Skeletal muscle tissue (tissue), 4 donors: ENCODE measurements around the gene TIRAP. TPM values are rescaled to one million over a fixed set of nuclear protein-coding genes. Genes with fewer than 3 reads are reported as not detected.
"Not testable (repeated sequence)": the region's sequence is repeated elsewhere in the genome, so short reads cannot be mapped to it uniquely, and the experiment has no call there.

Source experiments
- H3K27ac ChIP-seq: one replicate; pipeline ENCODE4 v1.7.0; 2013; ENCODE audit warnings: mild to moderate bottlenecking, low read depth, low read length, inconsistent platforms
- H3K27me3 ChIP-seq, 3 donors: one replicate each; pipeline ENCODE4 v1.7.0; 2013; ENCODE audit warnings: low read length in 3 of 3; ENCODE audit not compliant: control insufficient read depth in 3 of 3, insufficient read depth in 3 of 3
- H3K36me3 ChIP-seq, 3 donors: one replicate each; pipeline ENCODE4 v1.7.0; 2013; ENCODE audit warnings: low read length in 3 of 3; ENCODE audit not compliant: control insufficient read depth in 3 of 3, insufficient read depth in 3 of 3
- H3K4me1 ChIP-seq, 3 donors: one replicate each; pipeline ENCODE4 v1.7.0; 2013; ENCODE audit warnings: low read length in 3 of 3, mild to moderate bottlenecking in 3 of 3; ENCODE audit not compliant: control insufficient read depth in 3 of 3, insufficient read depth in 3 of 3
- H3K4me3 ChIP-seq, 3 donors: one replicate each; pipeline ENCODE4 v1.7.0; 2013; ENCODE audit warnings: low read length in 3 of 3
- H3K9ac ChIP-seq, 3 donors: one replicate each; pipeline ENCODE4 v1.7.0; 2013; ENCODE audit warnings: low read length in 3 of 3, mild to moderate bottlenecking in 3 of 3, moderate library complexity in 2 of 3, low read depth in 1 of 3
- H3K9me3 ChIP-seq, 3 donors: one replicate each; pipeline ENCODE4 v1.7.0; 2013; ENCODE audit warnings: low read length in 3 of 3; ENCODE audit not compliant: control insufficient read depth in 3 of 3
- total RNA-seq: library from RNA; depleted of rRNA; stranded (reverse); fragments of >200 nt; gene quantifications from one replicate; pipeline ENCODE4 v1.2.3, GENCODE V29; 2014
- donor health status: Osteomylitis.

Gene TIRAP
- total RNA-seq, 1 donor from 2014 or later: 3.1 TPM

DNA sequence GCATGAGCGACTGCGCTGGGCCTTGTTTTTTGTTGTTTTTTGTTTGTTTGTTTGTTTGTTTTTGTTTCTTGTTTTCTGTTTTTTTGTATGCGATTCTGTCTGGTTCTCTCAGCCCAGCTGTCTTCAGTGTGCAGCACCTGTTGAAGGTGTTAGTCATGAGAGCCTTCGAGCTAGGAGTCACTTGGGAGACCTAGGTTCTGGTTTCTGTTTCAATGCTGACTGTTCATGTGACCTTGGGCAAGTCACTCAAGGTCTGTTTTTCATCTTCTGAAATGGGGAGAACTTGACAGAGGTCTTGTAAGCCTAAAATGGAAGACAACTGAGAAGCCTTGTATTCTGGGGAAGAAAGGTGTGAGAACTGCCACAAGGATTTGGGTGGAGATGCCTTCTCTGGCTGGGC is 22.8 kb downstream of the TIRAP start:
- H3K4me3 ChIP-seq: no peak overlapping the region
- no peak overlapping the region for H3K9ac ChIP-seq
- H3K27me3 ChIP-seq: no peaks in the 10 kb centered on the region
- H3K36me3 ChIP-seq: peaks cover 0 to 5% (median 5%) of the 10 kb centered on the region in 3 donors
- H3K4me1 ChIP-seq: peaks cover 21 to 37% (median 29%) of the 10 kb centered on the region in 3 donors
- no peak overlapping the region for H3K27ac ChIP-seq
- no peaks in the 10 kb centered on the region for H3K9me3 ChIP-seq

DNA sequence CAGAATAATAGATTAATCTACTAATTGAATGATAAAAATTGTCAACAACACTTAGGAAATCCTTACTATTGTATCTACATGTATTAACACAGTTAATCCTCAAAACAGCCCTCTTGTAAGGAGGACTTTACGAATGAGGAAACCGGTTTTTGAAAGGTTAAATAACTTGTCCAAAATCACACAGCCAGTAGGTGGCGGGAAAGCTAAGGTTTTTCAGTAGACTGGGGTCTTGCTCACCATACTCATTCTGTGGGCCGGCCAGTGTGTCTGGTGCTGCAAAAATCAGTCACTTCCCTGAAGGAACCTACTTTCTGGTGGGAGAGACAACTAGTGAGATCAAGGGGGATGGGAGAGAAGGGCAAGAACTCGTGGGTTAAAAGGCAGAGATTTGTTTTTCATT is 24.8 kb downstream of the TIRAP start:
- no peak overlapping the region for H3K4me3 ChIP-seq
- peaks cover 0 to 7% (median 5%) of the 10 kb centered on the region in 3 donors for H3K36me3 ChIP-seq
- H3K27ac ChIP-seq: peak overlapping the region; percentile 42
- peaks cover 25 to 46% (median 33%) of the 10 kb centered on the region in 3 donors for H3K4me1 ChIP-seq
- no peaks in the 10 kb centered on the region for H3K27me3 ChIP-seq
- peak overlapping the region in 1 of 3 donors; percentile 3 for H3K9ac ChIP-seq
- no peaks in the 10 kb centered on the region for H3K9me3 ChIP-seq

DNA sequence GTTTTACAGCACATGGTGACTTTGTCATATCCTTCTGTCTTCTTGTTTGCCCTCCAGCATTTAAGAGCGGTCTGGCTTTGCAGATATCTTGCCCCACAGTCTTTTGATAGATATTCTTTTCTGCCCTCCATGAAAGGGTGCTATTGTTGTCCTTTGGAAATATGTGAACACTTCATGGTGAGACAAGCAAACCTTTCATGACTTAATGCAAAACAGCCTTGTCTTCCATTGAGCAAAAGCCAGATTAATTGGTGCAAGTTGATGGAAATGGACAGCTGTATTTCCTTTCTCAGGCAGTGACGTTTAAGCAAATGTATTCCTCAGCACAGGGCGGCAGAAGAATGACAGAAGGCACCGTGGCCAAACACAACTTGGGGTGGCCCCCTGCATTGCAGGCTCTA is 25.4 kb downstream of the TIRAP start:
- H3K4me1 ChIP-seq: peaks cover 25 to 45% (median 32%) of the 10 kb centered on the region in 3 donors
- peak overlapping the region; percentile 1 to 53 (median 43) for H3K9ac ChIP-seq
- H3K4me3 ChIP-seq: peak overlapping the region in 1 of 3 donors; percentile 17
- H3K36me3 ChIP-seq: peaks cover 4 to 7% (median 6%) of the 10 kb centered on the region in 3 donors
- H3K27me3 ChIP-seq: no peaks in the 10 kb centered on the region
- no peaks in the 10 kb centered on the region for H3K9me3 ChIP-seq
- H3K27ac ChIP-seq: peak overlapping the region; percentile 42

DNA sequence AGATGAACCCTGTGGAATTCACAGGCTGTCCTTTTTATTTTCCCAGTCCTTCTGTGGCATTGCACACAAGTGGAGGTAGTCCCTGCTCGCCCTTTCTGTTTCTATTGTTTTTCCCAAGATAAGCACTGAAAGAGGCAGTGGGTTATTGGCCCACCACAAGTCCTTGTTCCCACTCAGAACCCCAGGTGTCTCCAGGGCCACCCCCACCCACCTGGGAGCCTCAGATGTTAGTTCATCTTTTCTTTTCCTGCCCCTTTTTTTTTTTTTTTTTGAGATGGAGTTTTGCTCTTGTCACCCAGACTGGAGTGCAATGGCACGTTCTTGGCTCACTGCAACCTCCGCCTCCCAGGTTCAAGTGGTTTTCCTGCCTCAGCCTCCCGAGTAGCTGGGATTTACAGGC is 25.9 kb downstream of the TIRAP start:
- not testable (repeated sequence) for H3K9me3 ChIP-seq, H3K27me3 ChIP-seq
- peaks cover 20 to 40% (median 28%) of the 10 kb centered on the region in 3 donors for H3K4me1 ChIP-seq
- peaks cover 4 to 11% (median 7%) of the 10 kb centered on the region in 3 donors for H3K36me3 ChIP-seq
- peak overlapping the region in 1 of 3 donors; percentile 17 for H3K4me3 ChIP-seq
- peak overlapping the region; percentile 42 for H3K27ac ChIP-seq
- peak overlapping the region; percentile 1 to 53 (median 43) for H3K9ac ChIP-seq

DNA sequence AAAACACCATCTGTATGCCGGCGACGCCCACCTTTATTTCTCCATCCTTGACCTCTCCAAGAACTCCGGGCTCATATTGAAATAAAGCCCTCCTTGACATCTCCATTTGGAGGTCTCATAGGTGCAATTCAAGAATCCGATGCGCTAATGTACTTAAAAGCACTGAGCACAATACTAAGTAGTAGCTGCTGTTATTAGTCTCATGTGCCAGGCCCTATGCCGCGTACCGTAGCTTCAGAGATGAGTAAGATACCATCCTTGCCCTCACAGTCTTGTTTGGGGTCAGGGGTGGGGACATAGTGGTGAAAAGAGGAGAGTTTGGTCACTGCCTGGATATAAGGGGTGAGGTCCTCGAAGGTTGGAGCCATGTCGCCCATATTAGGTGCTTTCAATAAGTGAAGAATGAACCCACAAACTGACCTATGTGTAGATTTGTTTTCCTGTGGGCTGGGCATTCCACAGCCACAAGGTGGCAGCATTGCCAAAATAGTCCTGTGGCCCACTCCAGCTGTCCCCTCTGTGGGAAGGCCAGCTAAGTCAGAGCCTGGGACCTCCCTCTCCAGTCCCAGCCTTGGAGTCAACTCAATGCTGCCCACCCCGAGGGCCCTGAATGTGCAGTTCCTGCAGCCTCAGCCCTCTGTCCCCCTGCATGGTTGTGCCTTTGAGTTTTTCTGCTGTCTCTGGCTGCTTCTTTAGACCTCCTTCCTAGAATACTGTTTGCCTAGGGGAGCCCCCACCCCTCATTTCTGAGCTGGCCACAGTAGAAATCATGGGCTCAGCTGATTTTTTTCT is 27.5 kb downstream of the TIRAP start:
- Histone ChIP-seq H3K27me3 (no peaks in the 10 kb centered on the region), H3K36me3 (peaks cover 7 to 14% (median 9%) of the 10 kb centered on the region in 3 donors), H3K4me1 (peaks cover 14 to 29% (median 21%) of the 10 kb centered on the region in 3 donors), H3K4me3 (no peak overlapping the region), H3K9me3 (no peaks in the 10 kb centered on the region), H3K9ac (peak overlapping the region in 1 of 3 donors; percentile 36), H3K27ac (no peak overlapping the region)

DNA sequence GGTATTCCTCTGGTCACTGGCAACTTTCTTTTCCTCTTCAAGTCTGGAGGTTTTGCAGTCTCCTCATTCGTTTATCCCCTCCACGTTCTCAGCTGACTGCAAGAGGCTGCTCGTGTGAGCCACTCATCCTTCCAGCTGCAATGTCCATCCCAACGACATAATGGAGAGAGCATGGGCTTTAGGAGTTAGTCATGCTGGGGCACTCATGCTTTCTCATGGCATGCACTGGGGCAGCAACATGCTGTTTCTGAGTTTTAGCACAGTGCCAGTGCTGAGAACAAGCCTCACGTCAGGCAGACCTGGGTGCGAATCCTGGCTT is 28.1 kb downstream of the TIRAP start:
- H3K4me3 ChIP-seq: no peak overlapping the region
- H3K27ac ChIP-seq: no peak overlapping the region
- H3K36me3 ChIP-seq: peaks cover 7 to 14% (median 9%) of the 10 kb centered on the region in 3 donors
- no peaks in the 10 kb centered on the region for H3K27me3 ChIP-seq
- H3K9ac ChIP-seq: peak overlapping the region in 1 of 3 donors; percentile 12
- H3K9me3 ChIP-seq: no peaks in the 10 kb centered on the region
- H3K4me1 ChIP-seq: peaks cover 14 to 29% (median 18%) of the 10 kb centered on the region in 3 donors

DNA sequence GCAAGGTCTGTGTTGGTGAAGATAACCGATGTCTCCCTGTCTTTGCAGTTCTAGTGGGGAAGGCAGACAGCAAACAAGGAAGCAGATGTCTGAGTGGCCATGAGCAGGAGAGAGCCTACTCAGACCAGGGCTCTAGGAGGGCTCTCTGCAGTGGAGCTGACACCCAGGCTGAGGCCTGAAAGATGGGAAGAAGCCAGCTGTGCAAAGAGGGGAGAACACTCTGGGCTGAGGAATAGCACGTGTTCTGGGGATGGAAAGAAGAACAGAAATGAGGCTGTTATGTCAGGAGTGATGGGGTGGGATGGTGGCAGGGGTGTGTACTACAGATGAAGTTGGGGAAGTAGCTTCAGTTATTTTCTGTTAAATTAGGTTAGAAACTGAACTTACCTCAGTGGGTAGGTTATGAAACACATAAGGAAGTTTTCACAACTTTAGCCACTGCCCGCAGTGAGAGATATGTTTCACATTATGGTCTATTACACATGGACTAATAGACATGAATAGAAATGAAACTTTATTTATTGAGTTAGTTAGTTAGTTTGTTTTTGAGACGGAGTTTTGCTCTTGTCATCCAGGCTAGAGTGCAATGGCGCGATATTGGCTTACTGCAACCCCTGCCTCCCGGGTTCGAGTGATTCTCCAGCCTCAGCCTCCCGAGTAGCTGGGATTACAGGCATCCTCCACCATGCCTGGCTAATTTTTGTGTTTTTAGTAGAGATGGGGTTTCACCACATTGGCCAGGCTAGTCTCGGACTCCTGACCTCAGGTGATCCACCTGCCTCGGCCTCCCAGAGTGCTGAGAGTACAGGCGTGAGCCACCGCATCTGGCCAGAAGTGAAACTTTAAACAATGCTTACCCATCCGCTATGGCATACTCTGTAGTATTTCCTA is 28.8 kb downstream of the TIRAP start:
- H3K27ac ChIP-seq: no peak overlapping the region
- no peak overlapping the region for H3K4me3 ChIP-seq
- H3K4me1 ChIP-seq: peaks cover 14 to 25% (median 18%) of the 10 kb centered on the region in 3 donors
- H3K36me3 ChIP-seq: peaks cover 4 to 14% (median 9%) of the 10 kb centered on the region in 3 donors
- peak overlapping the region in 1 of 3 donors; percentile 12 for H3K9ac ChIP-seq
- no peaks in the 10 kb centered on the region for H3K9me3 ChIP-seq
- no peaks in the 10 kb centered on the region for H3K27me3 ChIP-seq

DNA sequence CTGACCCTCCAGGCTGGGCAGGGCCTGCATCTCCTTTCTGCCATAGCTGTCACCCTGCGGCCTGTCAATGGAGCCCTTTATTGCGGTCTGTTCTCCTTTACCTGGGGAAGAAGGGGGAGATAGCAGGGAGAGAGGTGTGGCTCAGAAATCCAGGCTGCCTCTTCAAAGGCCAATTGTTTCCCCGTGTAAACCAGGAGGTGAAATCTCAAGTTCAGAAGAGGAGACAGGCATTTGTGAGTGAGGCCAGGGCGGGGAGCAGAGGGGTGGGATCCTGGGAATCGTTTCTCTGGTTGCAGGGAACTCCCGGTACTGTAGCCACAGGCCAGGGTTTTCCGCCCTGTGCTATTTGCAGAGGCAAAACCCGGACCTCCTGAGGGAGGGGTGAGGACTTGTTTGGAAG is 30.1 kb downstream of the TIRAP start:
- Histone ChIP-seq H3K9me3 (no peaks in the 10 kb centered on the region), H3K27ac (no peak overlapping the region), H3K4me1 (peaks cover 20 to 27% (median 24%) of the 10 kb centered on the region in 3 donors), H3K27me3 (no peaks in the 10 kb centered on the region), H3K36me3 (peaks cover 3 to 14% (median 9%) of the 10 kb centered on the region in 3 donors), H3K9ac (no peak overlapping the region), H3K4me3 (no peak overlapping the region)

DNA sequence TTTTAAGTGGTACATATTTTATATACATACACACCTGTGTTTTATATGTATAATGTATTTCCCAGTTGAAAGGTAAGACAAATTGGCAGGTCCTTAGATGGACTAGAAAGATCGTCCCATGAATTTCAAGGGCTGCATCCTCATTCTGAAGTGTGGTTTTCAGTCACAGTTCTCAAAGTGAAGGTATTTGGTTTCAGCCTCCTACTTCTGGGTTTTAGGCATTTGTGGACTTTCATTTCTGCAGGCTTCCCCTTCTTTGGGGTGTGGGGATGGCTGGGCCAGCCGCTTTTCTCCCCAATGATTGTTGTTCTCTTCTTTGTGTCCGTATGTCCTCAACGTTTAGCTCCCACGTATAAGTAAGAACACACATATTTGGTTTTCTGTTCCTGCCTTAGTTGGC is 30.9 kb downstream of the TIRAP start:
- Histone ChIP-seq H3K4me1 (peaks cover 23 to 31% (median 28%) of the 10 kb centered on the region in 3 donors), H3K27me3 (no peaks in the 10 kb centered on the region), H3K36me3 (peaks cover 3 to 14% (median 9%) of the 10 kb centered on the region in 3 donors), H3K27ac (no peak overlapping the region), H3K9me3 (no peaks in the 10 kb centered on the region), H3K9ac (no peak overlapping the region), H3K4me3 (no peak overlapping the region)
